DND-41 (cell line): ENCODE measurements around the gene GP9.
"Not testable (repeated sequence)": the region's sequence is repeated elsewhere in the genome, so short reads cannot be mapped to it uniquely, and the experiment has no call there.

Experiments
- ATAC-seq: fragments of 200-7000 bp; cut with Tn5 transposase; 3 replicates; pipeline ENCODE4 v1.9.1; 2021; ENCODE audit warnings: low read depth; ENCODE audit not compliant: insufficient read depth
- DNase-seq: peaks from one replicate; pipeline ENCODE4 v3.0.0-alpha.2; 2020
- H2AFZ ChIP-seq: 2 replicates; pipeline ENCODE4 v1.6.0; 2012; ENCODE audit warnings: low read depth, low read length
- H3K27ac ChIP-seq: 2 replicates; pipeline ENCODE4 v1.5.1; 2012; ENCODE audit warnings: low read length, inconsistent platforms
- H3K27me3 ChIP-seq: fragments of 200-600 bp; sonication (generic); 2 replicates; pipeline ENCODE4 v1.6.0; 2012; ENCODE audit warnings: low read length, mild to moderate bottlenecking, inconsistent platforms; ENCODE audit not compliant: insufficient read depth, poor library complexity
- H3K36me3 ChIP-seq: 2 replicates; pipeline ENCODE4 v1.5.1; 2012; ENCODE audit warnings: low read length, inconsistent platforms; ENCODE audit not compliant: insufficient read depth
- H3K4me1 ChIP-seq: 2 replicates; pipeline ENCODE4 v1.5.1; 2012; ENCODE audit warnings: mild to moderate bottlenecking, low read length; ENCODE audit not compliant: insufficient read depth
- H3K4me2 ChIP-seq: 2 replicates; pipeline ENCODE4 v1.6.0; 2012; ENCODE audit warnings: mild to moderate bottlenecking, moderate library complexity, low read length, inconsistent platforms; ENCODE audit not compliant: insufficient read depth
- H3K4me3 ChIP-seq, 2 experiments: fragments of 200-600 bp in 1 of 2; shearing (Covaris generic) in 1 of 2; 2 replicates each; pipeline ENCODE4 v1.5.1; 2012 to 2016; ENCODE audit warnings: inconsistent platforms in 2 of 2, low read length in 2 of 2, mild to moderate bottlenecking in 2 of 2, low read depth in 1 of 2, moderate library complexity in 1 of 2
- H3K79me2 ChIP-seq: 2 replicates; pipeline ENCODE4 v1.6.0; 2012; ENCODE audit warnings: low read length, inconsistent platforms; ENCODE audit not compliant: insufficient read depth
- H3K9ac ChIP-seq: 2 replicates; pipeline ENCODE4 v1.6.0; 2012; ENCODE audit warnings: low read depth, mild to moderate bottlenecking, inconsistent platforms, low read length, moderate library complexity
- H3K9me3 ChIP-seq: 2 replicates; pipeline ENCODE4 v1.5.1; 2012; ENCODE audit warnings: low read length, moderate library complexity, mild to moderate bottlenecking, inconsistent platforms; ENCODE audit not compliant: insufficient read depth, severe bottlenecking
- H4K20me1 ChIP-seq: 2 replicates; pipeline ENCODE4 v1.6.0; 2012; ENCODE audit warnings: low read length; ENCODE audit not compliant: insufficient read depth
- CTCF ChIP-seq: IDR thresholded peaks from 2 replicates; pipeline ENCODE4 v1.5.1; 2012; ENCODE audit warnings: borderline replicate concordance, low read length, moderate library complexity, mild to moderate bottlenecking; ENCODE audit not compliant: poor library complexity, severe bottlenecking; ENCODE audit errors: extremely low read depth
- EZH2 ChIP-seq: IDR thresholded peaks from 3 replicates; pipeline ENCODE4 v1.6.1; 2012; ENCODE audit warnings: borderline replicate concordance, low read depth, mild to moderate bottlenecking, moderate library complexity, low read length, inconsistent platforms; ENCODE audit not compliant: severe bottlenecking

Gene GP9

GRCh38 chr3:129065016-129065719 is 4.6 kb downstream of the GP9 start:
- H3K4me2 ChIP-seq: no peak overlapping the region
- no peaks in the 10 kb centered on the region for H3K79me2 ChIP-seq
- no peak for TF ChIP-seq EZH2
- H3K4me3 ChIP-seq: no peak overlapping the region
- no peak for ATAC-seq
- no peaks in the 10 kb centered on the region for H4K20me1 ChIP-seq
- H3K9ac ChIP-seq: no peak overlapping the region
- no peak overlapping the region for H2AFZ ChIP-seq
- H3K4me1 ChIP-seq: no peaks in the 10 kb centered on the region
- H3K27ac ChIP-seq: no peak overlapping the region
- H3K9me3 ChIP-seq: no peaks in the 10 kb centered on the region
- H3K27me3 ChIP-seq: no peaks in the 10 kb centered on the region
- H3K36me3 ChIP-seq: no peaks in the 10 kb centered on the region
- DNase-seq: no peak

GRCh38 chr3:129065720-129066073 is 5.1 kb downstream of the GP9 start:
- TF ChIP-seq EZH2: no peak
- H3K27me3 ChIP-seq: no peaks in the 10 kb centered on the region
- no peak overlapping the region for H3K4me2 ChIP-seq
- H4K20me1 ChIP-seq: no peaks in the 10 kb centered on the region
- no peaks in the 10 kb centered on the region for H3K9me3 ChIP-seq
- H3K4me3 ChIP-seq: no peak overlapping the region
- DNase-seq (no peak), ATAC-seq (no peak)
- H3K79me2 ChIP-seq: no peaks in the 10 kb centered on the region
- no peak overlapping the region for H3K27ac ChIP-seq
- no peak overlapping the region for H2AFZ ChIP-seq
- no peak overlapping the region for H3K9ac ChIP-seq
- H3K36me3 ChIP-seq: no peaks in the 10 kb centered on the region
- no peaks in the 10 kb centered on the region for H3K4me1 ChIP-seq

GRCh38 chr3:129067719-129068118 is 7.1 kb downstream of the GP9 start:
- H2AFZ ChIP-seq, H3K4me2 ChIP-seq: not testable (repeated sequence)

GRCh38 chr3:129068291-129068886 is 7.8 kb downstream of the GP9 start:
- Histone ChIP-seq H3K9me3 (no peaks in the 10 kb centered on the region), H3K4me3 (no peak overlapping the region), H3K9ac (no peak overlapping the region), H3K4me2 (no peak overlapping the region), H3K36me3 (no peaks in the 10 kb centered on the region), H3K27ac (no peak overlapping the region), H2AFZ (no peak overlapping the region), H3K27me3 (peaks cover 3% of the 10 kb centered on the region), H3K79me2 (no peaks in the 10 kb centered on the region), H4K20me1 (no peaks in the 10 kb centered on the region), H3K4me1 (no peaks in the 10 kb centered on the region)
- TF ChIP-seq CTCF (no peak), EZH2 (no peak)
- DNase-seq (no peak), ATAC-seq (no peak)

More at GRCh38 chr3:129067719-129068118, 7.1 kb downstream of the GP9 start:
- H4K20me1 ChIP-seq, H3K27ac ChIP-seq, H3K27me3 ChIP-seq, H3K79me2 ChIP-seq, H3K36me3 ChIP-seq, H3K9me3 ChIP-seq, ATAC-seq, H3K4me3 ChIP-seq, H3K9ac ChIP-seq, H3K4me1 ChIP-seq: not testable (repeated sequence)
- peak; percentile 19 for DNase-seq

- H3K4me2 ChIP-seq, H2AFZ ChIP-seq, ATAC-seq: not testable (repeated sequence)
Observed at GRCh38 chr3:129069313-129070085, 8.9 kb downstream of the GP9 start.

More at GRCh38 chr3:129069313-129070085, 8.9 kb downstream of the GP9 start:
- not testable (repeated sequence) for DNase-seq, H3K27me3 ChIP-seq, H3K4me1 ChIP-seq, H3K27ac ChIP-seq, H3K9ac ChIP-seq, H3K79me2 ChIP-seq, H4K20me1 ChIP-seq, H3K9me3 ChIP-seq, H3K4me3 ChIP-seq, H3K36me3 ChIP-seq
